A673 (cell line): ENCODE measurements around the gene PSMB11. TPM values are rescaled to one million over a fixed set of nuclear protein-coding genes. Genes with fewer than 3 reads are reported as not detected.

Experiments used
- BruUV-seq: library from RNA; stranded (reverse); fragments of 400-500 nt; replicated peaks from 2 replicates; lab custom pipeline; 2021; lab: Mats Ljungman, UMichigan
- CTCF ChIA-PET: fragments of 300-600 bp; sonication (Branson Sonifier 250); formaldehyde crosslinking; loops from one replicate; lab custom pipeline; 2022; ENCODE audit warnings: antibody characterized with exemption; lab: Charles Lee
- POLR2A ChIA-PET: fragments of 300-600 bp; sonication (Branson Sonifier 250); formaldehyde crosslinking; loops from one replicate; lab custom pipeline; 2022; ENCODE audit warnings: antibody characterized with exemption; ENCODE audit not compliant: low non-redundant PET; lab: Charles Lee
- DNase-seq: peaks from one replicate; pipeline ENCODE4 v3.0.0-alpha.2; 2015; ENCODE audit warnings: low spot score
- H3K27ac ChIP-seq: fragments of 200-600 bp; sonication (generic); 2 replicates; pipeline ENCODE4 v1.5.1; 2016; ENCODE audit warnings: mixed run types, low read depth, mild to moderate bottlenecking, mixed read lengths, antibody characterized with exemption, low read length; ENCODE audit not compliant: poor library complexity, severe bottlenecking
- H3K27me3 ChIP-seq: fragments of 200-600 bp; sonication (generic); replicated peaks from 2 replicates; pipeline ENCODE4 v1.6.1; 2017; ENCODE audit warnings: mixed run types, low read depth, mild to moderate bottlenecking, mixed read lengths, antibody characterized with exemption, low read length; ENCODE audit not compliant: insufficient read depth, poor library complexity
- H3K36me3 ChIP-seq: fragments of 200-600 bp; sonication (generic); 2 replicates; pipeline ENCODE4 v1.6.1; 2016; ENCODE audit warnings: mixed run types, mild to moderate bottlenecking, mixed read lengths, antibody characterized with exemption, low read length; ENCODE audit not compliant: insufficient read depth, poor library complexity, severe bottlenecking
- H3K4me1 ChIP-seq: fragments of 200-600 bp; sonication (generic); 2 replicates; pipeline ENCODE4 v1.6.1; 2017; ENCODE audit warnings: mixed run types, mild to moderate bottlenecking, mixed read lengths, antibody characterized with exemption, low read length; ENCODE audit not compliant: insufficient read depth, poor library complexity, severe bottlenecking
- H3K4me3 ChIP-seq: fragments of 200-600 bp; sonication (generic); 2 replicates; pipeline ENCODE4 v1.5.1; 2016; ENCODE audit warnings: low read depth, mixed run types, mild to moderate bottlenecking, mixed read lengths, low read length; ENCODE audit not compliant: poor library complexity, severe bottlenecking
- H3K9me3 ChIP-seq: fragments of 200-600 bp; sonication (generic); 2 replicates; pipeline ENCODE4 v1.6.1; 2016; ENCODE audit warnings: mixed run types, low read depth, mild to moderate bottlenecking, mixed read lengths, antibody characterized with exemption, low read length; ENCODE audit not compliant: poor library complexity, severe bottlenecking
- EZH2 ChIP-seq: fragments of 200-600 bp; sonication (generic); IDR thresholded peaks from 2 replicates; pipeline ENCODE4 v1.6.1; 2017; ENCODE audit warnings: borderline replicate concordance, low read depth, mild to moderate bottlenecking, mixed read lengths, antibody characterized with exemption, low read length; ENCODE audit not compliant: poor library complexity, severe bottlenecking
- intact Hi-C: fragments of 100-400 bp; cut with micrococcal nuclease; formaldehyde crosslinking; loops from one replicate; pipeline ENCODE4 v1.10.0; 2022; ENCODE audit not compliant: unreplicated experiment
- total RNA-seq: library from RNA; stranded (reverse); gene quantifications from 2 replicates; pipeline ENCODE4 v1.2.3, GENCODE V29; 2021
- TF ChIP-seq, protein P1 (sequence below): fragments of 300-800, 200-600 bp; sonication (generic); conservative IDR thresholded peaks from 2 replicates; pipeline ENCODE4 v1.5.1; 2017; ENCODE audit warnings: low read depth, mild to moderate bottlenecking, antibody characterized with exemption, low read length, moderate library complexity, mixed read lengths

The PSMB11 gene
- total RNA-seq, 1 experiment from 2014 or later: not detected

DNA sequence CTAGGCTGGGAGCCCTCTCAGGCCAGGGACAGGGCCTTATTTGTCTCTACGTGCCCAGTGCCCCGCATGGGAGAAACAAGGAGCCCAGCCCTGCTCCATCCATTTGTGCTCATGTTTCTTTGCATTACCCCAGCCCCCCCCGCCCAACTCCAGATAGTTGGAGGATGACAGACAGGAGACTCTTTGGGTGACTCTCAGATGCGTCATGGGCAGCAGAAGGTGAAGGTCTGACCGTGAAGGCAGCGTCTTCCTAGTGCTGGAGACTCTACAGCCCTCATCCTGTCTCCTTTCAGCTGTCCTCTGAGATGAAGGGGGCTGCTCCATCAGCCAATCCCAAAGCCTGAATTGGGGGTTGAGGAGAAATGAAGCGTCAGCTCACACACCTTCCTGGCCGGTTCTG, 283 bp upstream of the PSMB11 start:
- POLR2A ChIA-PET: no interaction called here

DNA sequence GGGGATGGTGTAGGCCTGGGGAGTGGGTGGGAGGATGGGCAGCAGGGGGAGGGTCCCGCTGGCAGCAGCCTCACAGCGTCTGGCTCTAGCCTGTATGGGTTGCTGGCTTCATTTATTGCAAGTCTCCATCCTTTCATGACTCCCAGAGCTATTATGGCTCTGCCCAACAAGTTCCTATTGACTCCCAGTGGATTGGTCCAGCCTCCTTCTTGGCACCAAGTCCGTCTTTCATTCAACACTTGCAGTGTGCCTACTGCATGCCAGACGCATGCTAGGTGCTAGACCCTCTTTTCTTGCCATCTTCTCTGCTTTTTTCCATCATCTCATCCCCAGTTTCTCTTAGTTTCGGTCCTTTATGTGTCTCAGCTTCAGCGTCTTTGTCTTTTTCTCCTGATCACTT, 1.1 kb downstream of the PSMB11 start:
- CTCF ChIA-PET: interaction anchor here (0.9 kb wide), 1 partner anchor 54 kb away, joined by 3 read pairs; no protein-coding TSS in a partner anchor
- H3K4me1 ChIP-seq: no peaks in the 10 kb centered on the region
- H3K27me3 ChIP-seq: no peaks in the 10 kb centered on the region
- no peak overlapping the region for H3K27ac ChIP-seq
- intact Hi-C loops: no loop called here
- no TSS peak for BruUV-seq
- H3K36me3 ChIP-seq: no peaks in the 10 kb centered on the region
- no peak overlapping the region for H3K4me3 ChIP-seq
- no peak for TF ChIP-seq EZH2
- TF ChIP-seq, protein P1, sequence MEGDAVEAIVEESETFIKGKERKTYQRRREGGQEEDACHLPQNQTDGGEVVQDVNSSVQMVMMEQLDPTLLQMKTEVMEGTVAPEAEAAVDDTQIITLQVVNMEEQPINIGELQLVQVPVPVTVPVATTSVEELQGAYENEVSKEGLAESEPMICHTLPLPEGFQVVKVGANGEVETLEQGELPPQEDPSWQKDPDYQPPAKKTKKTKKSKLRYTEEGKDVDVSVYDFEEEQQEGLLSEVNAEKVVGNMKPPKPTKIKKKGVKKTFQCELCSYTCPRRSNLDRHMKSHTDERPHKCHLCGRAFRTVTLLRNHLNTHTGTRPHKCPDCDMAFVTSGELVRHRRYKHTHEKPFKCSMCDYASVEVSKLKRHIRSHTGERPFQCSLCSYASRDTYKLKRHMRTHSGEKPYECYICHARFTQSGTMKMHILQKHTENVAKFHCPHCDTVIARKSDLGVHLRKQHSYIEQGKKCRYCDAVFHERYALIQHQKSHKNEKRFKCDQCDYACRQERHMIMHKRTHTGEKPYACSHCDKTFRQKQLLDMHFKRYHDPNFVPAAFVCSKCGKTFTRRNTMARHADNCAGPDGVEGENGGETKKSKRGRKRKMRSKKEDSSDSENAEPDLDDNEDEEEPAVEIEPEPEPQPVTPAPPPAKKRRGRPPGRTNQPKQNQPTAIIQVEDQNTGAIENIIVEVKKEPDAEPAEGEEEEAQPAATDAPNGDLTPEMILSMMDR: no peak
- no peaks in the 10 kb centered on the region for H3K9me3 ChIP-seq
- POLR2A ChIA-PET: interaction anchor here (0.5 kb wide), 1 partner anchor 14 kb away, joined by 3 read pairs; no protein-coding TSS in a partner anchor
- no peak for DNase-seq

More for the DNA sequence above, 283 bp upstream of the PSMB11 start:
- Histone ChIP-seq H3K9me3 (no peaks in the 10 kb centered on the region), H3K36me3 (no peaks in the 10 kb centered on the region), H3K27ac (no peak overlapping the region), H3K27me3 (no peaks in the 10 kb centered on the region), H3K4me3 (no peak overlapping the region), H3K4me1 (no peaks in the 10 kb centered on the region)
- intact Hi-C loops: no loop called here
- DNase-seq: no peak
- CTCF ChIA-PET: no interaction called here
- TF ChIP-seq, protein P1: no peak
- TF ChIP-seq EZH2: no peak
- no TSS peak for BruUV-seq

DNA sequence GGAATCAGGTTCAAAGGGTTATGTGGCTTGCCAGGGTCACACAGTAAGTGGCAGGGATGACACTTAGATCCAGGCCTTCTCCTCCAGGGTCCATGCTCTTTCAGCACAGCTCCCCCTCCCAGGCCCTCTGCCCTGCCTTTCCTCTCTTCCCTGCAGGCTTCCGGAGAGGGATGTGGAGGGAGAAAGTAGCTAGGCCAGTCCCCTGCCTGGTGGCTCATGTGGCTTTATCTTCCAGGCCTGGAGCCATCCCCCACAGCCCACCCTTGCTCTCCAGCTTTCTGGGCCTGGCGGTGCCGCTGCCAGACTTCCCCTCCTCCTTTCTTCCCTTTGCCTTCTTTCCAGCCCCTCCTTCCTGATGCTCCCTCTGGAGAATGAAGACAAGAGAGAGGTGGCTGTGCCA, 1.7 kb downstream of the PSMB11 start:
- TF ChIP-seq EZH2: no peak
- TF ChIP-seq, protein P1: no peak
- Histone ChIP-seq H3K27ac (no peak overlapping the region), H3K36me3 (peaks cover 5% of the 10 kb centered on the region), H3K4me3 (no peak overlapping the region), H3K9me3 (no peaks in the 10 kb centered on the region), H3K4me1 (no peaks in the 10 kb centered on the region), H3K27me3 (no peaks in the 10 kb centered on the region)
- intact Hi-C loops: no loop called here
- no peak for DNase-seq
- ChIA-PET POLR2A (no interaction called here), CTCF (no interaction called here)
- no TSS peak for BruUV-seq
